ENCODE data around the gene NVL.
"Not testable (repeated sequence)": the region's sequence is repeated elsewhere in the genome, so short reads cannot be mapped to it uniquely, and the experiment has no call there.

The NVL gene

DNA sequence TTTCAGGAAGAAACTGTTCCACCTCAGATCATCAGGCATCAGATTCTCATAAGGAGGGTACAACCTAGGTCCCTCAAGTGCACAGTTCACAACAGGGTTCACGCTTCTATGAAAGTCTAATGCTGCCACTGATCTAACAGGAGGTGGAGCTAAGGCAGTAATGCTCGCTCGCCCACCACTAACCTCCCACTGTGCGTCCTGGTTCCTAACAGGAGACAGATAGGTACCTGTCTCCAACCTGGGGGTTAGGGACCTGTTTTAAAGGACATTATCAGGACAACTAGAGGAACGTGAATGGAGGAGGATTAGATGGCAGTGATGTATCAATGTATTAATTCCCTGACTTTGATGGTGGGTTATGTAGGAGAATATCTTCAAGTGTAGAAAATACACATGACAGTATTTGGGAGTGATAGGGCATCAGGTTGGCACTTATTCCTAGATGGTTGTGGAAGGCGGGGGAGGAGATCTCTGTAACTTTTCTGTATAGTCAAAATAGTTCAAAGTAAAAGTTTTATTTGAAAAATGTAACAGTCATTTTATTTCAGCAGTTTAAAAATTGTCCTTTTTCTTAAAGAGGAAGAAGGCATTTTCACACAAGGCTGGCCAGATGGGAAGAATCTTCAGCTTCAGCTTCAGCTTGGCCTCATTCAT, 103.0 kb downstream of the NVL start:
- DNase-seq = no peak

DNA sequence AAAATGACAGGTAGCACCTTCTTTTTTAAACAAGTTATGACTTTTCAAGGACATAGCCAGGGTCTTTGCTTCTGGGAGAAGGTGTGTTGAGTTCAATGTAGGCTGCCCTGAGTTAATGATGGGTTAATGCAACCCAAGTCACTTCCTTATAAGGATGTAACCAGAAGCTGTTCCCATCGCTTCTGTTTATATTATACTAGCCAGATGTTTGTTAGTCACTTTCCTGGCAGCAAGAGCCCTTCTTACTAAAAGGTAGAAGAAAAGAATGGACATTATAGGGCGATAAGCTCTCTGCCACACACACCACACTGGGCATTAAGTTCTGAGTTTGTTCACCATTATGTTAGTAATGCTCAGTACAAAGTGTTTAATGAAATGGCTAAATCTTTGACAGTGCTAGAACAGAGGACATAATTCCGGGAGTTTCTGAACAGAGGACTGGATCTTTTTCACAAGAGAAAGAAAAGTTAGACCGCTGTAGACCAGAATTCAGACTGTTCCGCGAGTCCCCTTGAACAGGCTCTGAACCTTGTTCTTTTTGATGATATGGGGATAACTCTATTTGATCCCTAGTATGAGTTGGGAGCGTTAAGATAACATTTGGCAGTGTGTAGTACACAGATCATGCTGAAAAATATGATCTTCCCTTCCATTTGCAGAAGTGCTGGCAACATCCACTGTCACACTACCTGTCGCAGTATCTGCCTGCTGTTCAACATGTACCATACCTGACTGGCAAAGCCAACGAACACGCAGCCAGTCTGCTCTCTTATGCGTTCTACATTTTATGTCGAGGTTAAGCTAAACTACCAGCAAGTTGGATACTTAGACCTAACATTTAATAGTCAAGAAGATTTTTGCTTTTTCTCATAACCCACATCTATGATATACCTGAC, 105.9 kb downstream of the NVL start:
- no peak for DNase-seq

DNA sequence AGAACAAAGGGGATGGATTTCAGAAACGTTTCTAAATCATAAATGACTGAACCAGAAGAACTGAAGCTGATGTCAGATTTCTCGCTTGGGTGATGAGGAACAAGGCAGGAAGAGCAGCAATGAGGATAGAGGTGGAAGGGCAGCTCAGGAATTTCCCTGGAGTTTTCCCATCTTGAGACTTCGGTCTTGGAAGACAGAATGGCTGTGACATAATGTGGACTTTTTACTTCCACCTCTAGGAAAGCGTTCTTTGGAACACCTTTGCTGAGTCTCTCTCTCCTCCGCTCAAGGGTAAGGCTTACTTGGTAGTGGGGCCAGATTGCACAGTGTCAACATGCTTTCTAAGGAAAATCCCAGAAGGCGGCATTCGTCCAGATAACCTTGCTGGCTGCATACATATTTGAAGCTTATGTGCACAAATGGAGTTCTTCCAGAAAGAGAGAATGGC, 110.3 kb downstream of the NVL start:
- no peak for DNase-seq

DNA sequence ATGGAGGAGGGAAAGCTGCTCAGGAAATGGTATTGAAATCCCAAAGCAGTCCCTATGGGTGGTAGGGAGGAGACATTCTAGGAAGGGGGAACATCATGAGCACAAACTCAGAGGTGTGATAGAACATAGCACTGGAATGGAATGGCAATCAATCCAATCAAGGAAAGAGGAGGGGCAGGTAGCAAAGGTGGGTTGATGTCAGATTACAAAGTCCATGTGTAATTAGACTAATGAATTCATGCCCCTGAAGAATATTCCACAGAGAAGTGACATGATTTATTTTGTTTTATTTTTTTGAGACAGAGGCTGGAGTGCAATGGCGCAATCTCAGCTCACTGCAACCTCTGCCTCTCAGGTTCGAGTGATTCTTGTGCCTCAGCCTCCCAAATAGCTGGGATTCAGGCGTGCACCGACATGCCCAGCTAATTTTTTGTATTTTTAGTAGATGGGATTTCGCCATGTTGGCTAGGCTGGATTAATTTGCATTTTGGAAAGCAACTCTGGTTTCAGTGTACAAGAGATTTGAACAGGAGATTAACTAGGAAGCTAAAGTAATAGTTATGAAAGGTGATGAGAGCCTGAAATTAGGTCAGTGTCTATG, 110.9 kb downstream of the NVL start:
- no peak for DNase-seq

DNA sequence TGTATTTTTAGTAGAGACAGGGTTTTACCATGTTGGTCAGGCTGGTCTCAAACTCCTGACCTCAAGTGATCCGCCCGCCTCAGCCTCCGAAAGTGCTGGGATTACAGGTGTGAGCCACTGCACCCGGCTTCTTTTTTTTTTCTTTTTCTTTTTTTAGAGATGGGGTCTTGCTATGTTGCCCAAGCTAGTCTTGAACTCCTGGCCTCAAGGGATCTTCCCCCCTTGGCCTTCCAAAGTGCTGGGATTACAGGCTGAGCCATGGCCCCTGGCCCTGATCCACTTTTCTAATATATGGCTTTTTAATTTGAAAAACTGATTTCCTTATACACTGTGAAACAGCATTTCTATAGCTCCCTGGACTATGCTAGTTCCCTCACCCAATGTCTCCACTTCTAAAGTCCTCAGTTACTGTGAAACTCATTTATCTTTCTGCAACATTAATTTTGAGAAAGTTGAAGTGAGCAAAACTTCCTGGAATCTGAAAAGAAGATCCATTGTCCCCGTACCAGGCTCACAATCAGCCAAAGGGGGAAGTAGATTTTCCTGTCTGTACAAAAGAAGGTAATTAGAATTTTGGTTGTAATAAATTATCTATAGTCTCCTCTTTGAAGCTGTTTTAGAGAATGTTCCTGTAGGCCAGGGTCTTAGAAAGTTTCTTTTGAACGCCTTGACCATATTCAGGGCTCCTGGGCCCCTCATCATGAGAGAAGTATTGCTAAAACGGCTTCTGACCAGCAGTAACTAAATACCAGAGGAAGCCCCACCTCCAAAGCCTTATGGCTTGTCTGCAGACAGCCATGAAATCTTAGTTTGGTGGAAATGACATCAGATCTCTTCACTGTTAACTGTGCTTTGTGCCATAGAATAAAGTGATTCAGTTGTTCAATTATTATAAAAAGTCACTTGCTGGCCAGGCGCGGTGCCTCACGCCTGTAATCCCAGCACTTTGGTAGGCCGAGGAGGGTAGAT, 112.0 kb downstream of the NVL start:
- DNase-seq = no peak

DNA sequence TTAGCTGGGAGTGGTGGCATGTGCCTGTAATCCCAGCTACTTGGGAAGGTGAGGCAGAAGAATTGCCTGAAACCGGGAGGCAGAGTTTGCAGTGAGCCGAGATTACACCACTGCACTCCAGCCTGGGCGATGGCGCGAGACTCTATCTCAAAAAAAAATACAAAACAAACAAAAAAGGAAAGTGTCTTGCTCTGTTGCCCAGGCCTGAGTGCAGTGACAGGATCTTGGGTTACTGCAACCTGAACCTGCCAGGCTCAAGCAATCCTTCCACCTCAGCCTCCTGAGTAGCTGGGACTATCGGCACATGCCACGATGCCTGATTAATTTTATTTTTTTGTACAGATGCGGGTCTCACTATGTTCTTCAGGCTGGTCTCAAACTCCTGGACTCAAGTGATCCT, 113.6 kb downstream of the NVL start:
- DNase-seq = no peak

DNA sequence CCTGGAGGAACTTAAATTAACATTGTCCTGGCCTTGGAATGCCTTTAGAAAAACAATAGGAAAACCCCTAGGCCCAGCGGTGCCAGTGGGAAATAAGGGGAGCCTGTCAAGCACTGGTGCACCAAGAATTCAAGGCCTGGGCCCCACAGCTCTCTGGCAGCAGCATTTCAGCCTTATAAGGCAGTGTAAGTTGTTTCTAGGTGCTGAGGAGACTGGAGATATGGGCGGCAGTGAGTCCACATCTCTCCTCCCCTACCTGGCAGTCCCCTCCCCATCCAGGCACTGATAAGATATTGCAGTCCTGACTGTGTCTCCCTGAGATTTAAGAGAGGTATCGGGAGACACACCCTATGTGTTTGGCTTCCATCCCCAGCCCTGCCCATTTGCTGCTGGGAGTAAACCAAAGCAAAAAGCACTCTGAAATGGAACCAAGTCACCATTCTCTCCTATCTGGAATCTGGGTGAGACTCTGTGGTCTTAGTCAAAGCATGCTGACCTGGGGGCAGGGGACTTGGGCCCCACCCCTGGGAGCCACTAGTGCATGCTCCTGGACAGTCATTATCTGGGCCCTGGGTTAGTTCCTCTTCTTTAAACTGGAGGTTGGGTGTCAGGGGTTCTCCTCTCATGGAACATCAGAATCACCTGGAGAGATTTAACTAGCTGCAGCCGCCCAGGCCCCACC, 116.4 kb downstream of the NVL start:
- DNase-seq = no peak

DNA sequence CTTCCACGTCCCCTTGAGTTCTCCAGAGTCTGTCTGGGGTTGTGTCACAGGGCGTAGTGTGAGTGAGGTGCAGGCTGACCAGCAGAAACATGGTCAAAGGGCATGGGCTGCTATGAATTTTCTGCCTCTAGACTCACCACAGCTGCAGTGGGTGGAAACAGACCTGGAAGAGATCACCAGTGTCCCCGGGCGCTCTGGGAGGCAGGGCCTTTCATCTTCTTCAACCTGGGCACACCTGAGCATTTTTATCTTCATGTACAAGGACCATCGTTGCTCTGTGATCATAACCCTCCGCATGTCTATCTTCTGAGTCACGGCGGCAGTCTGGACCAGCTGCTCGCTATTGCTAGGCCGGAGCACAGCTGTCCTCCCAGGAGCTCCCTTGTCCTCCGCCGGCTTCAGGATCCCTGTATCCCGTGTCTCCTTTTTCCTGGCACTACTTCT, 117.3 kb downstream of the NVL start:
- DNase-seq = no peak

DNA sequence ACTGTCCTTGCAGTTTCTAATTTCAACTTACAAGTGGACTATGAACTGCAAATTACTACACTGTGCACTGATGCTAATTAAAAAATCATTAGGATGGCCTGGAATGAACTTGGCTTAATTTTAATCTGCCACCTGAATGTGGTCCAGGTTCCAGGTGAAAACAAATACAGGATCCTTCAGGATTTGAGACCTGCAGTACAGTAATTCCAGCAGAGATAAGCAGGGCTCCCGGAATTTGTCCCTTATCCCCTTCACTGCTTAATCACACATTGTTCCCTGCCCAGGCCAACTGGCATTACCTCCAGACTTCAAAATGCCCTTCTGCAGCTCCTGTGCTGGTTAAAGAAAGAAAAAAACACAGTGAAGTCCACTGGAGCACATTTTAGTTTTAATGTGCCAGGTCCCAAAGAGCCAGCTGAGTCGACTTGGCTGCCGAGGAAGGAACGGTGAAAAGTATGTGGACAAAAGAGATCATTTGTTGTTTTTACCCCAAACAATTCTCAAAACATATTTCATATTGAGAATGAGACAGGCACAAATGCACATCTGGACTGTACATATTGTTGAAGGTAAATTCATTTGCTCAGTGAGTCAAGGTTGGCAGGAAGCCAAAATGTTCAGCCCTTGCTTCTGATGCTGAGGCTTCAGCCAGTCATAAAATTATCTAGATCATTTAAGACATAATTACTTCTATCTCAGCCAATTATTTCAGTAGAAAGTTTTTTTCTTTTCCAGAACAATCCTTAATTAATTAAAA, 118.6 kb downstream of the NVL start:
- no peak for DNase-seq

DNA sequence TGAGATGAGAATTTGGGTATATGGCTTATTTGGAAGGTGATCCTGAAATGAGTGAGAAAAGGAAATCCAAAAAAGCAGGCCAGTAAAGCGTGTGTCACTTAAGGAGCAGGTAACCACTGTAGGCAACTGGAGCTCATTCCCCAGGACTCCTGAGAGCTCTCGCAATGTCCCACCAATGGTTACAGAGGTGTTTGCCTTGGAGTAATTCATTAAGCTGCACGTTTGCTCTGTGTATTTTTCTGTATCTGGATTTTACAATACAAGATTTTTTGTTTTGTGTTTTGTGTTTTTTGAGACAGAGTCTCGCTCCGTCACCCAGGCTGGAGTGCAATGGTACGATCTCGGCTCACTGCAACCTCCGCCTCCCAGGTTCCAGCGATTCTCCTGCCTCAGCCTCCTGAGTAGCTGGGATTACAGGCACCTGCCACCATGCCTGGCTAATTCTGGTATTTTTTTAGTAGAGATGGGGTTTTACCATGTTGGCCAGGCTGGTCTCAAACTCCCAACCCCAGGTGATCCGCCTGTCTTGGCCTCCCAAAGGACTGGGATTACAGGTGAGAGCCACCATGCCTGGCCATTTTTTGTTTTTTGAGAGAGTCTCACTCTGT, 123.9 kb downstream of the NVL start:
- not testable (repeated sequence) for DNase-seq

DNA sequence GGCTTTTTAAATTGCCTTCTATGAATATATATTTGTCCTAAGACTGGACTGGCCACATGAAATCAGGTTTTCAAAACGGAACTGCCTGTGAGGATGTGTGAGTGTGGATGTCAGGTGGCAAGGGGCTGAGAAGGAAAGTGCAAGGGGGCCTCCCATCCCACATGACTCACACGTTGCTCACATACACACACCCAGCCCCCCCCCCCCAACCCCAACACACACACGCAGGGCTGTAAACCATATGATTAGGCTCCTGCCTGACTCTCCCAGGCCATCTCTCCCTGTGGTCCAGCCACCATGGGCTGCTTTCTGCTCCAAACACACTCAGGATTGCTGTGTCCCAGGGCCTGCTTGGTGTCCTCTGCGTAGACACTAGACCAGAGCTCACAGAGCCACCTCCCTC, 124.5 kb downstream of the NVL start:
- no peak for DNase-seq

DNA sequence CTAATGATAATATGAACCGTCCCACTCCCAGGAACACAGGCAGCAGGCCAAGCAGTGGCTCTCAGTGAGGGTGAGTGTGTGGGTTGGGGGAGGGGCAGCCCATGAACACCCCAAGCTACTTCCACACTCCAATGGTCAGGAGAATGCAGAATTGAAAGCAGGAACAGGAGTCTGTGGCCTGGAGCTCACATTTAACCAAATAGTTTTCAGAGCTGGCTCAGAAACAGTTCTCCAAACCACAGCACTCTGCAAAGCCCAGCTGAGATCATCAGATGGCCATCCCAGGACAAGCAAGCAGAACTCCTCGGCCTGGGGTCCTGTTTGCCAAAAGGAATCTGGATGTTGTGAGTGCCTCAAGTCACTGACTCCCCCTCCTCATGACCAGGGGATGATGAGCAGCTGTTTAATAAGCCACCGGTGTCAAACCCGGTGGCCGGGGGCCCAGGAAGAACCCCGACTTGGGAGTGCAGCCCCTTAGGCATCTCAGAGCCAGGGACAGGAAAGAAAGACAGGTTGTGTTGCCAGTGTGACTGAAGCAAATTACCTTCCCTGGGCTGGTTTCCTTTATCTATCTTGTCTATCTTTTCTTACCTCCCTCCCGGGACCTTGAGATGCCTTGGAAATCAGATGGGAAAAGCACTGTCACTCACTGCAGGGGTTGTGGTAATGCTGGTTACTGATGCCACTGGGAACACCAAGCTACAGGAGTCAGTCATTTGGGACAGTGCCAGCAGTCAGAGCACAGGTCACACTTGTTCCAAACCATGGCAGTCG, 126.5 kb downstream of the NVL start:
- no peak for DNase-seq

DNA sequence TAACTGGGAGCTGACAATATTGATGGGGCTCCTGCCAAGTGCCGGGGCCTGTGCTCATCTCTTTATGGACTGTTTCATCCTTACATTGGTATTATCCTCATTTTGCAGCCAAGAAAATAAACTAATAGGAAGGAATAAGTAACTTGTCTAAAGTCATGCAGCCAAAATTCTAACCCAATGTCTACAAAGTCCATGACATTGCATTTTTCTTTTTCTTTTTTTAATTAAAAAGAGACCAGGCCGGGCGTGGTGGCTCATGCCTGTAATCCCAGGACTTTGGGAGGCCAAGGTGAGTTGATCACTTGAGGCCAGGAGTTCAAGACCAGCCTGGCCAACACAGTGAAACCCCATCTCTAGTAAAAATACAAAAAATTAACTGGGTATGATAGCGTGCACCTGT, 128.1 kb downstream of the NVL start:
- no peak for DNase-seq

DNA sequence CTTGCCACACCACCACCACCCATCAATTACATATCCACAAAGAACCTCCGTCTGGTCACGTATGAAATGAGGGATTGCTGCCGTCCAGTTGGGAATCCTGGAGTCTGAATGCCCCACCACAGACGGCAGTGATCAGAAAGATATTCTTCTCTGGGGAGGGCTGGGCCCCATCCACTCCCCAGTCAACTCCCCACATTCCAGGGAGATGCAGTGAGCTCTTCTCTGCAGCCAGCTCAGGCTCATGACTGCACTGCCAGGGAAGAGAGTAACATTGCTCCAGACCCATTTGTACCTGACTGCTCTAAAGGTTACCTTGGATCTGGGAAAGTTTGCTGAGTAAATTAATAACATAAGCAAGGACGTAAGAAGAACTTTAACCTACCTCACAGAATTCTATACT, 128.6 kb downstream of the NVL start:
- no peak for DNase-seq

DNA sequence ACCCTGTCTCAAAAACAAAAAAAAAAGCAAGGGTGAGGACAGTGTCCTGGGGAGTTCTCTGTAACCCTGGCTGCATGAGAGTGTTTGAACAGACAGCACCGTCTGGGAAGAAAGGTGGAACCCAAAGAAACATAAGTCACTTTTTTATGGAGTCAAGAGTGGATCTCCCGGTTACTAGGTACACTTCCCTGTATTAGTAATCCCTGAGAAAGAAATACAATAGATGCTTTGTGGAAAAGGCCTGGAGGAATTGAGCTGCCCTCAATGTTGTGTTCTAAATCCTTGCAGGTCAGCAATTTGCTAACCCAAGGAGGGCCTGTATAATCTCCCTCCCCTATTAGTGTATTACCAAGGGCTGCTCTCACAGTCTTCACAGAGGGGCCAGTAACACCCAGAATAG, 130.3 kb downstream of the NVL start:
- no peak for DNase-seq

DNA sequence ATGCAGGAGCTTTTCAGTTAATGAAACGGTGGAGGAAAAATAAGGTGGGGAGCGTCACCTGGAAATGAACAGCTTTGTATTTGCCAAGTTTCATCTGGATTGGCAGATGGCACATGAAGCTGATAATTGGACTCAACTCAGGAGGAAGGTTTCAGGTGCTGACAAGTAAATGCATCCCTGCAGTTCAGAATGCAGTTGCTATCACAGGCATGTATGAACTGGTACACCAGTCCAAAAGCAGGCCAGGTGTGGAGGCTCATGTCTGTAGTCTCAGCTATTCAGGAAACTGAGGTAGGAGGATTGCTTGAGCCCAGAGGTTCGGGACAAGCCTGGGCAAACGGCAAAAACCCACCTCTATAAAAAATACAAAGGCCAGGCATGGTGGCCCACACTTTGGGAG, 131.4 kb downstream of the NVL start:
- DNase-seq = no peak

DNA sequence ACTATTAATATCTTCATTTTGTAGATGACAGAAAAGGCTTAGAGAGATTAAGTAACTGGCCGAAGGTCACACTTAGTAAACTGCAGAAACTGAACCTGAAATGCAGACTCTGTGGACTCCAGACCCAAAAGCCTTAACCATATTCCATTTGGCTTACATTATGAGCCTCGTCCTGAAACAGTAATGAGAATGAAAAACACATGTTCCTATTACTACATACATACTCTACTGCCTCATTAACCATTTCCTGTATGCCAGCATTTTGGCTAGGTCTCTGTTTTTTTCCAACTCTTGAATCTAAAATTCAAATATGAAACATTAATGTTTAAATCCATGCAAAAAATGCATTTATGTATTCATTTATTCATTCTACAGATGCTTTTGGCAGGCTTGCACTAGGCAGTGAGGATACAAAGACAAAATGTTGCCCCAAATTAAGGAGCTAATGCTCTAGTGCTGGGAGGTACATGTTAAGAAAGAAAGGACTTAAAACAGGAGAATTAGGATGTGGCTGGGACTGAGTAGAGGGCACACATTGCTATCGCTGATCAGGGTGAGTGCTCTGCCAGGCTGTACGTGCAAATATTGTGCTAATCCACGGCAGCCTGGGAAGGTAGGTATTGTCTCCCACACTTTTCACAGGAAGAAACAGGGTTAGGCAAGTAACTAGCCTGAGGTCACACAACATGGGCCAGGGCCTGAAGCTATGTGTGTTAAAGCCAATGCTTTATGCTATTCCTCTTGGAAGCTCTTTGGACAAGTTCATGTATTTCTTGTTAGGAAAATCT, 133.0 kb downstream of the NVL start:
- no peak for DNase-seq

DNA sequence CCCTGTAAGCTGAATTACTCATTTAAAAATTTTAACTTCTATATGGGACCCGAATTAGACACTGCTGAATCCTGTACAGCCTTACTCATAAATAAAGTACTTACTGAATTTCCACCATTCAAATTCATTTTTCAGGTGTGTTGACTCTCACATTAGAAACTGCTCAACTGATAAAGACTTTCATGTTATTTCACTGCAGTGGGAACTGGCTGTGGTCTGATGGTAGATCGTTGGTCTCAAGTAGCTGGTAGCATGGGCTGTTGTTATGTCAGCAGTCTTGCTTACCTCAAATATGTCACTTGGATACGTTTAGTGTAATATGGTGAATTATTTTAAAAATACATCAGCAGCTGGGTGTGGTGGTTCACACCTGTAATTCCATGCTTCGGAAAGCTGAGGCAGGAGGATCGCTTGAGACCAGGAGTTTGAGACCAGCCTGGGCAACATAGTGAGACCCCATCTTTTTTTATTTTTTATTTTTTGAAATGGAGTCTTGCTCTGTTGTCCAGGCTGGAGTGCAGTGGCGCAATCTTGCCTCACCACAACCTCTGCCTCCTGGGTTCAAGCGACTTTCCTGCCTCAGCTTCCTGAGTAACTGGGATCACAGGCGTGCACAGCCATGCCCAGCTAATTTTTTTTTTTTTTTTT, 136.5 kb downstream of the NVL start:
- no peak for DNase-seq

Data from 8988T (cell line).